ENCODE measurements around the gene ITGA1.
A peak's percentile ranks its signal among the peaks of the same experiment; 100 is the strongest.
"Not testable (repeated sequence)": the region's sequence is repeated elsewhere in the genome, so short reads cannot be mapped to it uniquely, and the experiment has no call there.

Gene ITGA1

DNA sequence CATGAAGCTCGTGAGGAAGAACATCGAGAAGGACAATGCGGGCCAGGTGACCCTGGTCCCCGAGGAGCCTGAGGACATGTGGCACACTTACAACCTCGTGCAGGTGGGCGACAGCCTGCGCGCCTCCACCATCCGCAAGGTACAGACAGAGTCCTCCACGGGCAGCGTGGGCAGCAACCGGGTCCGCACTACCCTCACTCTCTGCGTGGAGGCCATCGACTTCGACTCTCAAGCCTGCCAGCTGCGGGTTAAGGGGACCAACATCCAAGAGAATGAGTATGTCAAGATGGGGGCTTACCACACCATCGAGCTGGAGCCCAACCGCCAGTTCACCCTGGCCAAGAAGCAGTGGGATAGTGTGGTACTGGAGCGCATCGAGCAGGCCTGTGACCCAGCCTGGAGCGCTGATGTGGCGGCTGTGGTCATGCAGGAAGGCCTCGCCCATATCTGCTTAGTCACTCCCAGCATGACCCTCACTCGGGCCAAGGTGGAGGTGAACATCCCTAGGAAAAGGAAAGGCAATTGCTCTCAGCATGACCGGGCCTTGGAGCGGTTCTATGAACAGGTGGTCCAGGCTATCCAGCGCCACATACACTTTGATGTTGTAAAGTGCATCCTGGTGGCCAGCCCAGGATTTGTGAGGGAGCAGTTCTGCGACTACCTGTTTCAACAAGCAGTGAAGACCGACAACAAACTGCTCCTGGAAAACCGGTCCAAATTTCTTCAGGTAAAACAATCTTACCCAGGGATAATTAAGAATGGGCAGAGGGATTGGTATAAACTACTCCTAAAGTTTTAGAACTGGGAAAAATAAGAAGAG, 12.9 kb downstream of the ITGA1 start:
- DNase-seq (ENCODE audit: low read depth in 2 of 2), result peak; percentile 40 to 47

DNA sequence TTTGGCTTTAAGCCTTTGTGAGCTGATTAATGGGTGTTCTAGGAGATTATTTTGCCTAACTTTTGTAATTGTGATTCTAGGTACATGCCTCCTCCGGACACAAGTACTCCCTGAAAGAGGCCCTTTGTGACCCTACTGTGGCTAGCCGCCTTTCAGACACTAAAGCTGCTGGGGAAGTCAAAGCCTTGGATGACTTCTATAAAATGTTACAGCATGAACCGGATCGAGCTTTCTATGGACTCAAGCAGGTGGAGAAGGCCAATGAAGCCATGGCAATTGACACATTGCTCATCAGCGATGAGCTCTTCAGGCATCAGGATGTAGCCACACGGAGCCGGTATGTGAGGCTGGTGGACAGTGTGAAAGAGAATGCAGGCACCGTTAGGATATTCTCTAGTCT, 13.6 kb downstream of the ITGA1 start:
- DNase-seq (ENCODE audit: low read depth in 2 of 2), result no peak

DNA sequence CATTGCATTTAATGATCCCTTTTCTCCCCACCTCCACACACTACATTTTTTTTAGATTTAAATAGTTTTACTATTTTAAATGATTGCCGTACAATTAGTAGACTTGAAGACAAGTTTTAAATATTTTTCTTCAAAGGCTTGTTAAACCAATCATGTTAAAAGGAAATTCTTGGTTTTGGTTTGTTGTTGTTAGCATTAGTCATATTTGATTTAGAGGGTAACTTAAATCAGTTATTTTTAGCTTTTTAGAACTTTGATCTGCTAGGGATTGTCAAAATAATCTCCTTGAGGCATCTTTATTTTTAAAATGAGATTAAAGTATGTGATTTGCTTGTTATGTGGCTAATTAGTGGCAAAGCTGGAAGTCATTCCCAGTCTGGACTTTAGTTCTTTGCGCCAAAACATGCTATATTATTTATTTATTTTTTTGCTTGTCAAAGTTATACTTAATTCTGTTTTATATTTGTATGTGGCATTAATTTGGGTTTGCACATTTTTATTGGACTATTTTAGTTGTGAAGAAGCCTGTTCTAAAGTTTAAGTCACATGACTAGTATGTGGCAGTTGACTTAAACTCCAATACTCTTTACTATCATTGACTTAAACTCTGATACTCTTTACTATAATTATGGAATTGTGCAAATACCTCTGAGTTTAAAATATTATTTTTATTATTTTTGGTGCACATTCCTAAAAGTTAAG, 14.7 kb downstream of the ITGA1 start:
- no peak for DNase-seq (ENCODE audit: low read depth in 2 of 2)

DNA sequence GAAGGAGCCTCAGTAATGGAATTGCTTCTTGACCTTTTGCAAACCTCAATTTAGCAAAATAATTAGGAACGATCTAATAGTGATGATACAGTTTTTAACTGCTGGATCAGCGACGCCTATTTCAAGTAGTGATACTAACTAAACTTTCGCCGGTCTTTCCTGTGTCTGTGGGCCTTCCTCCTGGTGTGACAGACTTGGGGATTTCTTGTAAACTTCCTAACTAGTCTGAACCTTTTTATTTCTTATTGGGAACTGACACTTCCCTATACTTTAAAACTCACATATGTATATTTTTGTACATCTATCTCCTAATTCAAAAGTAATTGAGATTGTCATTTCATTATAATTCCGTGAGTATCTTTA, 15.2 kb downstream of the ITGA1 start:
- no peak for DNase-seq (ENCODE audit: low read depth in 2 of 2)

DNA sequence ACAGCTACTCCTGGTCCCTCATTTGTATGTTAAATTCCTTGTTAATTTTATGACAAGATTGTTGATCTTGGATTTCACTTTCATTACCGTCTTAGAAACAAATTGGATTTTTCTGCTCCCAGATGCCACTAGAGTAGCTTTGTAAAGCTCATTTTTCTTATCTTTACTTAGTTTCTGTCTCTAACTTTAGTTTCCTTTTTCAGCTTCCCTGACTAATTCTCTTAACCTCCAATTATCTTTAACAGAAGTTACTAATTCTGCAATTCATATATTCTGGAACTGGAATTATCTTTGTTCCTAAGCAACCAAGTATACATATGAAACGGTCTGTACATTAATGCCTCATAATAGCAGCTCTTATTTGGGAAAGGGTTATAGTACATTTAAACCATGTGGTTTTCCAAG, 16.7 kb downstream of the ITGA1 start:
- no peak for DNase-seq (ENCODE audit: low read depth in 2 of 2)

DNA sequence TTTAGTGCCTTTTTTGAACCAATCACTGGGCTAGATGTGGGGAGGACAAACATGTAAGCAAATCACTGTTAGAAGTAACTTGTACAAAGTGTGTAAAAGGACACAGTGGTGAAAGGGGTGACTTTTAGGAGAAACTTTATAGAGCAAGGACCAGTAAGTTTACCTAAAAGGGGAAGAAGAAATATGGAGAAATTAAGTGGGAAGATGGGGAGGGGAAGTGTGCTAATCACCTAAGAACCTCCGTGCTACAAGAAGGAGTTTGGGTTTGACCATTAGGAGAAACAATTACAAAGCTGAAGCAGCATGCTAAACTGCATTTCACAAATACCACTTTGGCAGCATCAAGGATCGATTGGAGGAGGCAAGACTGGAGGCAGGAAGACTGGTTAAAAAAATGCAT, 17.3 kb downstream of the ITGA1 start:
- no peak for DNase-seq (ENCODE audit: low read depth in 2 of 2)

DNA sequence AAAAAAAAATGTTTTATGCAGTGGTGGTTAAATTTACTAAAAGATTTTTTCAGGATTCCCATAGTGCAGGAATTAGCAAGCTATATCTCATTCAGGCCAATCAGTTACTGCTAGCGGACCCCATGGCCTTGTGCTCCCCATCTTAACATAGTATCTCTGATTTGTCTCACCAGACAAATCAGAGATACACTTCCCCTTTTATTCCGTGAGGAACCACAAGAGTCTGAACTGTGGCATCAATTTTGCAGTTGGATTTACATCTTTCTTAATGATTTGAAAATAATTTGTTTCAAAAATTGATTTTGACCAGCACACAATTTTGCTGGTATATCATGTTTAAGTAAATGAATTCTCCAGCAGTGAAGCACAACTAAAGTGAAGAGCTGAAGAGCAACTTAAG, 17.9 kb downstream of the ITGA1 start:
- no peak for DNase-seq (ENCODE audit: low read depth in 2 of 2)

DNA sequence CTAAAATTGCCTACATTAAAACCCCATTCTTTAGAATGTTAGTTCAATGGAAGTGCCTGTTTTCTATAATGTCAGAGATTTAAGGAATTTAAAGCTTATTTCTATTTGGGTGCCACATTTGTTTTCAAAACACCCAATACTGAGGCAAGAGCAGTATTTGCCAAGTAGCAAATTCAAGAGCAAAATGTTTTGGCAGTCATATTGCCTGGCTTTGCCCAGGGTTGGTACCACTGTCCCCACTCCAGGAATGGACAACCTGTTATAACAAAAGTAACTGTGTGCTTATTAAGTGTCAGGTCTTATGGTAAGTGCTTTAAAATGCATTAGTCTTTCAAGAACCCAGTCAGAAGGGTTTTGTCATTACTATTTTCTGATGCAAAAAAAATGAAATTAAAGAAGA, 19.3 kb downstream of the ITGA1 start:
- no peak for DNase-seq (ENCODE audit: low read depth in 2 of 2)

DNA sequence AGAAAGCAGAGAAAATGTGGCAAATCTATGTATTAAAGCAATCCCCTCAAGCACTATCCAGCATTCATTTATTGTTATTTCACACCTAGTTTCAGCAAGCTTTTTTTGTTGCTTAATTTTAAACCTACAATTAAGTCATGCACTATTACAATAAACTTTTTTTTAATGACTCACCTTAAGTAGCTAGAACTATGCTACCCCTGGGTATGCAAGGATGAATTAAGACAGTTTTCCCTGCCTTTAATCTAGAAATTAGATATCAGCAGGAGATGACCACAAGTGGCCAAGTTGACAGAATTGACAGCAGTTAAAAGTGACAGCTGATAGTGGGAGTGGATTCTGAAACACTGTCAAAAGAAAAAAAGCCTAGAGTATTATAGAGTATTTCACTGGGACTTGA, 20.0 kb downstream of the ITGA1 start:
- DNase-seq (ENCODE audit: low read depth in 2 of 2), result no peak

DNA sequence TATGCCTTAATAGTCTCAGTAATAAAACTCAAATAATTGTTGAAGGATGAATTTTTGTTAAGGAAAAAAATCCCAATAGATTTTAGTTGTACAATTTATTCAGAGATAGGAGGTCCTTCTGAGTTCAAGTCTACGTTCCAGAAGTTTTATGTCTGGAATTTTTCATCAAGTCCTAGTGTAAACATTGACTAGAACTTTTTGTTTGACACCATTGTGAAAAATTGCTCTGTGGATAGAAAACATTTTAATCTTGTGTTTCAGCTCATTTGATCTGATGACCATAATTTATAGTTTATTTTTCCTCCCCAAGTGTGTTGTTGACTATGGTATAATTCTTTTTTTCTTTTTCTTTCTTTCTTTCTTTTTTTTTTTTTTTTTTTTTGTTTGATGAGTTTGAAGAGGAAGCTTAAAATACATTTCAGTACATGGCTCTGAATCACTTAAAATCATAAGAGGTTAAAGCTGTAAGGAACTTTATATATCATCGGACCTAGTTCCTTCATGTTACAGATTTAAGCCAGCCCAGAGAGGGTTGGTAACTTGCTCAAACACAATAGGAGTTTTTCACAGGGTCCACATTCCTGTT, 20.7 kb downstream of the ITGA1 start:
- no peak for DNase-seq (ENCODE audit: low read depth in 2 of 2)

DNA sequence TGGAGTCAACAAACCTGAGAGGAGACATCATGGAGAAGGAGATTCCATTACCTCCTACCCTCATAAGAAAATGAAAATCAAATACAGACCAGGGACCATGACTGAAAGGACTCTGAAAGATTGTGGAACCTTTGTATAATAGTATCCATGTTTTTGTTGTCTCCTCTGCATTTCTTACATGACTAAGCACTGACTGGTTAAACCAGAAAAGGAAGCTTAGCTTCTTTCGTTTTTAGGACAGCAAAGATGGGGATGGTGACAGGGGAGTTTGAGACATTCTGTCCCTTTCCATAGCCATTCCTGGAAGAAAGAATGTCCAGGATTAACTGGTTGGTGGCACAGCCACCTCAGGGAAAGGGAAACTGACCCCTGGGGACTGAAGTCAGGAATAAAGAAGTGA, 22.2 kb downstream of the ITGA1 start:
- DNase-seq (ENCODE audit: low read depth in 2 of 2), result no peak

DNA sequence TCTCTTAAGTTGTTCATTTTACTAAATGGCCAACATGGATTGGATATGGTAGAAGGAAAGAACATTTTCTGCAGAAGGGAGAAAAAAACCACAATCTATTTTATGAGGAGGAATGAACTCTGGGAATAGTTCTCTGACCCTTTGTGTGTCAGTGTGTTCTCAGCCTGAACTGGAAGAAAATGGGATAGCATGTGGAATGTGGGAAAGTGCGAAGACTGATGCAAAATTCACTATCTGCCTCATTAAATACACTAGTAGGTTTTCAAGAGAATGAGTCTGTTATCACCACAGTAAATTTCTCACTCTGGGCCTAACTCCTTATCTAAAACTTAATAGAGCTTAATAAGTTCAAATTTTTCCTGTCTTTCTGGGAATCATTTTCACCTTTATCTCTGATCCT, 22.7 kb downstream of the ITGA1 start:
- DNase-seq (ENCODE audit: low read depth in 2 of 2), result no peak

DNA sequence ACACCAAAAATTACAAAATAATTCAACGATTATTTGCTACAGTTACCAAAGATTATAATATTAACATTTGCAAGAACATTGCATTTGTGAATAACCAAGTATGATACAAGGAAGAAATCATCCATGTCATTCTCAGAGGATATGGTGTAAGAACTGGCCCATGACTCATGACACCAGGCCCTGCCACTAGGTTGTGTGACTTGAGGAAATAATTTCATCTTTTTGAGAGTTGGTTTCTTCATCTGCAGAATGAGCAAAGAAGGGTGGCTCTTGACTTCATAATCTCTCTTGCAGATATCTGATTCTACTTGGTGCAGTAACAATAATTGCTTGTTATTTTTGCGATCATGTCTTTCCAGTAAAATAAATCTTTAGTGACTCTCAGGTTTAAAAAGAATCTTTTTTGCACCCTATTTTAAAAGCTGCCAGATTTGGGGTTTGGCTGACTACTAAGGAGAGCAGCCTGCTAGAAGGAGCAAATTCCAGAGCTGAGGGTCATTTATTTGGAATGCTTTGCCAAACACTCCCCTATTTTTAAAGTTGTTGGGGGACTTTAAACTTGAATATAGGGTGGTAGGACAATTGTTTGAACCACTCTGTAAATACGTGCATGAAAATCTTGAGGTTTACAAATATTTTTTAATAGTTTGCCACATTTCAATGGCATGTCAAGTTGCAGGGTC, 23.5 kb downstream of the ITGA1 start:
- DNase-seq (ENCODE audit: low read depth in 2 of 2), result no peak

DNA sequence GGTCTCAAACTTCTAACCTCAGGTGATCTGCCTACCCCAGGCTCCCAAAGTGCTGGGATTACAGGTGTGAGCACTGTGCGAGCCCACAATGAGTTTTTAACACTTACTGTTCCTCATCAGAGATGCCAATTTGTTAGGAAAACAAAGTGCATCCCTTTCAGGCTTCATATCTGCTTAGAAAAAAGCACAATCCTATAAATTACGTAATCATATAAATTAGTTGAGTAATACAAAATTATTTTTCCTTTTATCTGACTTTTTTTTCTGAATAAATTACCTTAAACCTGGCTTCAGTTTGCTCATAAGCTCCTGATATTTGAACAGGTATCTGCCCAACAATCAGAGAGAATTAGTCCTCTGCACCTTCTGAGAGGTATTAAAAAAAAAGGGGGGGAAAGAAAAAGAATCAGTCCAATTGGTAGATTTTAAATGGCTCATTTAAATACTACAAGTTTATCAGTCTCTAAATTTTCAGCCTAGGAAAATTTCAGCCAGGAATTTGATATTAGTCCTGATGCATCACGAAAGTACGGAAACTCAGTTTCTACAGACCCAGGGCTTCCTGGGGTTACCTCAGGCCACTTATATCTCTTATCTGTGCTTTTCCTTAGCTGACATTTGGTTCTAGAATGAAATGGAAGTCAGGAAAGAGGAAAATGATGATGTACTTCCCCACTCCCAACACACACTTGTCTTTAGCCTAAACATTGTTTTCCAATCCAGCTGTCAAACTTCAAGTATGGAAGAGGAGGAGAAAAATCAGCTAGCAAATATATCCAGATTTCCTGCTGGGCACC, 26.8 kb downstream of the ITGA1 start:
- no peak for DNase-seq (ENCODE audit: low read depth in 2 of 2)

DNA sequence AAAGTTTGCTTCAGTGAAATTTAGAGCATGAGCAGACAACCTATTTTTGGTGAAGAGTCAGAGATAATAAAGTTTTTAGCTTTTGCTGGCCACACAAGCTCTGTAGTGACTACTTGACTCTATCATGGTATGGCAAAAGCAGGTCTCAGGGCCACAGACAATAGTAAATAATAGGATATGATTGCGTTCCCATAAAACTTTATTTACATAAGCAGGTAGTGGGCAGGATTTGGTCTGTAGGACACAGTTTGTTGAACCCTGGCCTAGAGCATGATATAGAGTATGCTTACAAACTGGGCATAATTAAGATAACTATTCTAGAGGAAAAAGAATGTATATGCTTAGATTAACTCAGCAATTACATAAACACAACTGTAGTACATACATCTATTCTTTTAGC, 30.1 kb downstream of the ITGA1 start:
- DNase-seq (ENCODE audit: low read depth in 2 of 2), result no peak

DNA sequence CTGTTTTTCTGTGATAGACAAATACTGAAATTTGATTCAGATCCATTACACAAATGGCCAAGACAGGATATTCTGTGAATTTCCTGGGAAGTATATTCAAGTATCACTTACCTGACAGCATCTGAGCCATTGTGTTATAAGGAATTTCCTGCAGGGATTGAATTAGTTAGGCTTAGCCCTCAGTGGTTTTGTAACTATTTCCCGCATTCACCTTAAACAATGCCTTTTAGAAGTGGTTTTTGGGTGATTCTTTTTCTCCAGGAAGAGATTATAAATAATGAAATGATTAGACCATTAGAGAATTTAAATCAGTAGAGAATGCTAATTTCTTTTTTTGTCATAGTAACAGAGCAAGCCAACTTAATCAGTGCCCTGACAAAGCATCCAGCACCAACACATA, 30.6 kb downstream of the ITGA1 start:
- no peak for DNase-seq (ENCODE audit: low read depth in 2 of 2)

DNA sequence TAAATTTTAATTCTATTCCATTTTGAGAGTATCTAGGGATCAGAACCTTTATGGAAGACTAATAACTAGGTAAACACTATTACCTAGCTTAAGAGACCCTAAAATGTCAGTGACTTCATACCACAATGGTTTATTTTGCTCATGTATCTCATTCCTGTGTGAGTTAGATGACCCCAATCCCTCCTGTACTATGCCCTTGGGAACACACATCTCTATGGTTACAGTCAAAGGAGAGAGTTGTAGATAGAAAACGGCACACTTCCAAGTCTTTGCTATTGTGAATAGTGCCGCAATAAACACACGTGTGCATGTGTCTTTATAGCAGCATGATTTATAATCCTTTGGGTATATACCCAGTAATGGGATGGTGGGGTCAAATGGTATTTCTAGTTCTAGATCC, 31.1 kb downstream of the ITGA1 start:
- DNase-seq (ENCODE audit: low read depth in 2 of 2), result not testable (repeated sequence)

DNA sequence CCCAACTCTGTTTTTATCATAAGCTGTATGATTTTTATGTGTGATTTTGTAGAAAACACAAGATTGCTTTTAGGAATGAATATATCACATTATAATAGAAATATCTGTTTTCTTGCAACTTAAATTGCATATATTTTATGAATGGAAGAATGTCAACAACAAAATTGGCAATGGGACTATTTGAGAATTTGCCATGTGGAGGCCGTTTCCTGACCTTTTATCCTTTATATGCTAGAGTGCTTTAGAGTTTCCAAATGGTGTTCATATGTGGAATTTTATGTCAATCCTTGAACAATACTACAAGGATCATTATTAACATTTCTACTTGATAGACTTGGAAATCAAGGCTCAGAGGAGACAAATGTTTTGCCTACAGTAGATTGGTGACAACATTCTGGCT, 34.2 kb downstream of the ITGA1 start:
- no peak for DNase-seq (ENCODE audit: low read depth in 2 of 2)

DNA sequence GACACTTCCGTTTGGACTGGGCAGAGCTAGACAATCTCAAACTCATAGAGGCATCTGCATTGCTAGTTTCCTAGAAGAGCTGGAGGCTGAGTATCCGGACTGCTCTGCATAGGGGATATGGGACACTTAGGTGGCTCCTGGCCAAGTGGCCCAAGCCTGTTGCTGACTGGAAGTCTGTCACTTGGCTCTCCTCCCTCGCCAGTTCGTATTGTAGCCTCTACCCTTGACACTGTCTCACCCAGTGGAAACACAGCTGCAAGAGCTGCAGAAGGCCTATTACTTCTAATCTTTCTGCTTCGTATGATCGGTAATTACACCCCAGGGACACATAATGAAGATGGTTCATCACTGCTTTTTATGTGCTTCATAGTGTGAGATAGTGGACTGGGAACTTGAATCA, 34.7 kb downstream of the ITGA1 start:
- DNase-seq (ENCODE audit: low read depth in 2 of 2), result no peak

DNA sequence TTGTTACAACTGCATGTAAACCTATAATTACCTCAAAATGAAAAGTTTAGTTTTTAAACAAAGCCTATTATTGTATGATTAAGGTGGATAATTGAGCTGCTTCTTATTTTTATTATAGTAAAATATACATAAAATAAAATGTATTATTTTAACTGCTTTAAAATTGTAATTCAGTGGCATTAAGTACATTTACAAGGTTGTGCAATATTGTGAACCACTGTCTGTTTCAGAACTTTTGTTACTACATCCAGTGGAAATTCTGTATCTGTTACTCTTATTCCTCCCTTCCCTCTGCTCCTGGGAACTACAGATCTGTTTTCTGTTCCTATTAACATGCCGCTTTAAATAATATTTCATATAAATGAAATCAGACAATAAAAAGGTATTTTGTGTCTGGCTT, 37.1 kb downstream of the ITGA1 start:
- no peak for DNase-seq (ENCODE audit: low read depth in 2 of 2)

DNA sequence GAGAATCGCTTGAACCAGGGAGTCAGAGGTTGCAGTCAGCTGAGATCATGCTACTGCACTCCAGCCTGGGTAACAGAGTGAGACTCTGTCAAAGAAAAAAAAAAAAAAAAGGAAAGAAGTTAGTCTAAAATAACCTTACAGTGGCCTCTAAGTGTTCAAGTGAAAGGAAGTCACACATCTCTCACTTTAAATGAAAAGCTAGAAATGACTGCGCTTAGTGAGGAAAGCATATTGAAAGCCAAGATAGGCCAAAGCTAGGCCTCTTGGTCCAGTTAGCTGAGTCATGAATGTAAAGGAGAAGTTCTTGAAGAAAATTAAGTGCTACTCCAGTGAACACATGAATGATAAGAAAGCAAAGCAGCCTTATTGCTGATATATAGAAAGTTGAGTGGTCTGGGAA, 38.1 kb downstream of the ITGA1 start:
- DNase-seq (ENCODE audit: low read depth in 2 of 2), result no peak

DNA sequence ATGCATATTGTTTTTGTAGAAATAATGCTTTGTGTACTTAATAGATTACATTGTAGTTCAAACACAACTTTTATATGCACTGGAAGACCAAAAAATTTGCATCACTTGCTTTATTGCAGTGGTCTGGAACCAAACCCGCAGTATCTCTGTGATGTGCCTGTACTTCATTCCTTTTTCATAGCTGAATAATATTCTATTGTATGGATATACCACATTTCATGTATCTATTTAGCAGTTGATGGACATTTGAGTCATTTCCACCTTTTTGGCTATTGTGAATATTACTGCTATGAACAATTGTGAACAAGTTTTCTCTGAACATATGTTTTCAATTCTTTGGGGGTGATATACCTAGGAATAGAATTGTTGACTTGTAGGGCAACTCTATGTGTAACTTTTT, 40.1 kb downstream of the ITGA1 start:
- no peak for DNase-seq (ENCODE audit: low read depth in 2 of 2)

Measured in stimulated activated CD4-positive, alpha-beta T cell treated with anti-CD3 and anti-CD28 coated beads, Interleukin-4, amount 100 ng/mL, for 48 hours (primary cell).